HCT116 (cell line): ENCODE measurements around the gene CASK.
A peak's percentile ranks its signal among the peaks of the same experiment; 100 is the strongest.

Experiments
- ELF1 ChIP-seq: IDR thresholded peaks from 2 replicates; pipeline ENCODE4 v1.6.1; 2012; ENCODE audit warnings: low read depth, borderline replicate concordance
- EZH2 ChIP-seq: fragments of 200-600 bp; sonication (generic); IDR thresholded peaks from 2 replicates; pipeline ENCODE4 v1.6.1; 2017; ENCODE audit warnings: antibody characterized with exemption, mixed run types
- FOSL1 ChIP-seq: IDR thresholded peaks from 2 replicates; pipeline ENCODE4 v1.6.1; 2012; ENCODE audit warnings: low read depth
- JUND ChIP-seq: IDR thresholded peaks from 2 replicates; pipeline ENCODE4 v1.6.1; 2012
- POLR2A ChIP-seq: IDR thresholded peaks from 2 replicates; pipeline ENCODE4 v1.7.0; 2011; ENCODE audit warnings: borderline replicate concordance; ENCODE audit not compliant: insufficient read depth, insufficient read length; ENCODE audit errors: extremely low read depth
- POLR2AphosphoS5 ChIP-seq: IDR thresholded peaks from 2 replicates; pipeline ENCODE4 v1.6.1; 2011; ENCODE audit warnings: mild to moderate bottlenecking, low read depth, low read length, moderate library complexity
- RAD21 ChIP-seq: IDR thresholded peaks from 2 replicates; pipeline ENCODE4 v1.6.1; 2012; ENCODE audit warnings: low read depth, mild to moderate bottlenecking
- ZNF274 ChIP-seq: fragments of 200-500 bp; sonication (Bioruptor generic); IDR thresholded peaks from 2 replicates; pipeline ENCODE4 v1.6.1; 2014; ENCODE audit warnings: mild to moderate bottlenecking, low read depth, low read length, inconsistent platforms
- TF ChIP-seq, protein P1 (sequence below): IDR thresholded peaks from 2 replicates; pipeline ENCODE4 v1.6.1; 2012; ENCODE audit warnings: low read depth
- TF ChIP-seq, protein P2 (sequence below), 3 experiments: fragments of 200-600 bp in 1 of 3; sonication (generic) in 1 of 3; IDR thresholded peaks in 2 of 3; conservative IDR thresholded peaks in 1 of 3; 2 replicates each; pipeline ENCODE4 v1.5.1; 2012 to 2017; ENCODE audit warnings: low read depth in 2 of 3, low read length in 2 of 3, antibody characterized with exemption in 1 of 3, borderline replicate concordance in 1 of 3, control low read depth in 1 of 3, mild to moderate bottlenecking in 1 of 3, mixed read lengths in 1 of 3, mixed run types in 1 of 3, moderate library complexity in 1 of 3; ENCODE audit not compliant: insufficient read depth in 1 of 3
- TF ChIP-seq, protein P3 (sequence below): IDR thresholded peaks from 2 replicates; pipeline ENCODE4 v1.6.1; 2012
- TF ChIP-seq, protein P4 (sequence below): IDR thresholded peaks from 2 replicates; pipeline ENCODE4 v1.6.1; 2011; ENCODE audit warnings: mild to moderate bottlenecking, low read length, moderate library complexity; ENCODE audit not compliant: insufficient replicate concordance; ENCODE audit errors: extremely low read depth
- TF ChIP-seq, protein P5 (sequence below): IDR thresholded peaks from 2 replicates; pipeline ENCODE4 v1.6.1; 2012

DNA sequence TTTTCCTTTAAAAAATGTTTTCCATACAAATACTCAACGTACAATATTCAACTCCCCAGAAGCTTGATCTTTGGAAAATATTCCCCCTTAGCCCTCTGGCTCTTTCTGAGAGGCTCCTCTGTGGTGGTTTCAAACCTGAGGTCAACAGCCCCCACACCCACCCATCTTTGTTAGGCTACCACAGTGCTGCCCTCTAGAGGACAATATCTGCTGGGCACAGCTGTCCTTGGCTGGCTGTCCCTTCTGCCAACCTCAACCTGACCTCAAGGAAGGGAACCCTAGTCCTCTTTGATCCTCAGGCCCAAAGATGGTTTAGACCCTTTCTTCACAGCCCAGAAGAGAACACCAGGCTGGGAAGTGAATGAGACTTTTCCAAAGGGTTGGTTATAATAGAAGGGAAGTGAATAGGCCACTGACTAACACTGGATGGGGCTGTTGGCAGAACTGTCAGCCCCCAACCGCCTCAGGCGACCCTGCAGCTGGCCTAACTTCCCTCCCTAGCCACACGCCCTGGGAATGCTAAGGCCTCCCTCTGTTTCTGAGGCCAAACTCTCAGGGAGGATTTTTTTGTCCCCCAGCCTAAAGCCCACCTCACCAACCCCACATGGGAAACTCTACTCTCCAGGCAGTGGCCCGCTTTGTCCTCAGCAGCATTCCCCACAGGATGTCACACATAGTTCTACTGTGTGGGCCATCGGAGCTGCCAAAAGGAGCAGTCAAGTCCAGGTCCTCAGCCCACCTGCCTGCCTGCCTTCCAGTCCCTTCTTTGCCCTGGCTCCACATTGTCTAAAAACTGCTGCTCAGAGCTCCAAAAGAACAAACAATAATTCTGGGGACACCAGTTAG, 441.9 kb downstream of the CASK start:
- TF ChIP-seq, protein P1, sequence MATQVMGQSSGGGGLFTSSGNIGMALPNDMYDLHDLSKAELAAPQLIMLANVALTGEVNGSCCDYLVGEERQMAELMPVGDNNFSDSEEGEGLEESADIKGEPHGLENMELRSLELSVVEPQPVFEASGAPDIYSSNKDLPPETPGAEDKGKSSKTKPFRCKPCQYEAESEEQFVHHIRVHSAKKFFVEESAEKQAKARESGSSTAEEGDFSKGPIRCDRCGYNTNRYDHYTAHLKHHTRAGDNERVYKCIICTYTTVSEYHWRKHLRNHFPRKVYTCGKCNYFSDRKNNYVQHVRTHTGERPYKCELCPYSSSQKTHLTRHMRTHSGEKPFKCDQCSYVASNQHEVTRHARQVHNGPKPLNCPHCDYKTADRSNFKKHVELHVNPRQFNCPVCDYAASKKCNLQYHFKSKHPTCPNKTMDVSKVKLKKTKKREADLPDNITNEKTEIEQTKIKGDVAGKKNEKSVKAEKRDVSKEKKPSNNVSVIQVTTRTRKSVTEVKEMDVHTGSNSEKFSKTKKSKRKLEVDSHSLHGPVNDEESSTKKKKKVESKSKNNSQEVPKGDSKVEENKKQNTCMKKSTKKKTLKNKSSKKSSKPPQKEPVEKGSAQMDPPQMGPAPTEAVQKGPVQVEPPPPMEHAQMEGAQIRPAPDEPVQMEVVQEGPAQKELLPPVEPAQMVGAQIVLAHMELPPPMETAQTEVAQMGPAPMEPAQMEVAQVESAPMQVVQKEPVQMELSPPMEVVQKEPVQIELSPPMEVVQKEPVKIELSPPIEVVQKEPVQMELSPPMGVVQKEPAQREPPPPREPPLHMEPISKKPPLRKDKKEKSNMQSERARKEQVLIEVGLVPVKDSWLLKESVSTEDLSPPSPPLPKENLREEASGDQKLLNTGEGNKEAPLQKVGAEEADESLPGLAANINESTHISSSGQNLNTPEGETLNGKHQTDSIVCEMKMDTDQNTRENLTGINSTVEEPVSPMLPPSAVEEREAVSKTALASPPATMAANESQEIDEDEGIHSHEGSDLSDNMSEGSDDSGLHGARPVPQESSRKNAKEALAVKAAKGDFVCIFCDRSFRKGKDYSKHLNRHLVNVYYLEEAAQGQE = no peak
- TF ChIP-seq, protein P2, sequence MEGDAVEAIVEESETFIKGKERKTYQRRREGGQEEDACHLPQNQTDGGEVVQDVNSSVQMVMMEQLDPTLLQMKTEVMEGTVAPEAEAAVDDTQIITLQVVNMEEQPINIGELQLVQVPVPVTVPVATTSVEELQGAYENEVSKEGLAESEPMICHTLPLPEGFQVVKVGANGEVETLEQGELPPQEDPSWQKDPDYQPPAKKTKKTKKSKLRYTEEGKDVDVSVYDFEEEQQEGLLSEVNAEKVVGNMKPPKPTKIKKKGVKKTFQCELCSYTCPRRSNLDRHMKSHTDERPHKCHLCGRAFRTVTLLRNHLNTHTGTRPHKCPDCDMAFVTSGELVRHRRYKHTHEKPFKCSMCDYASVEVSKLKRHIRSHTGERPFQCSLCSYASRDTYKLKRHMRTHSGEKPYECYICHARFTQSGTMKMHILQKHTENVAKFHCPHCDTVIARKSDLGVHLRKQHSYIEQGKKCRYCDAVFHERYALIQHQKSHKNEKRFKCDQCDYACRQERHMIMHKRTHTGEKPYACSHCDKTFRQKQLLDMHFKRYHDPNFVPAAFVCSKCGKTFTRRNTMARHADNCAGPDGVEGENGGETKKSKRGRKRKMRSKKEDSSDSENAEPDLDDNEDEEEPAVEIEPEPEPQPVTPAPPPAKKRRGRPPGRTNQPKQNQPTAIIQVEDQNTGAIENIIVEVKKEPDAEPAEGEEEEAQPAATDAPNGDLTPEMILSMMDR (IDR thresholded peaks at IDR 0.05 in 2 of 3, conservative IDR thresholded peaks at IDR 0.05 in 1 of 3; ENCODE audit: borderline replicate concordance in 1 of 3, insufficient read depth in 1 of 3, low read depth in 2 of 3, low read length in 2 of 3) = peak; percentile 34 to 72 (median 69); a peak in 5 of 6 replicates
- TF ChIP-seq POLR2A (no peak), ZNF274 (no peak), EZH2 (no peak), POLR2AphosphoS5 (no peak), JUND (no peak), RAD21 (peak; percentile 63), FOSL1 (no peak), ELF1 (no peak)
- TF ChIP-seq, protein P3, sequence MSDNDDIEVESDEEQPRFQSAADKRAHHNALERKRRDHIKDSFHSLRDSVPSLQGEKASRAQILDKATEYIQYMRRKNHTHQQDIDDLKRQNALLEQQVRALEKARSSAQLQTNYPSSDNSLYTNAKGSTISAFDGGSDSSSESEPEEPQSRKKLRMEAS = no peak
- TF ChIP-seq, protein P4, sequence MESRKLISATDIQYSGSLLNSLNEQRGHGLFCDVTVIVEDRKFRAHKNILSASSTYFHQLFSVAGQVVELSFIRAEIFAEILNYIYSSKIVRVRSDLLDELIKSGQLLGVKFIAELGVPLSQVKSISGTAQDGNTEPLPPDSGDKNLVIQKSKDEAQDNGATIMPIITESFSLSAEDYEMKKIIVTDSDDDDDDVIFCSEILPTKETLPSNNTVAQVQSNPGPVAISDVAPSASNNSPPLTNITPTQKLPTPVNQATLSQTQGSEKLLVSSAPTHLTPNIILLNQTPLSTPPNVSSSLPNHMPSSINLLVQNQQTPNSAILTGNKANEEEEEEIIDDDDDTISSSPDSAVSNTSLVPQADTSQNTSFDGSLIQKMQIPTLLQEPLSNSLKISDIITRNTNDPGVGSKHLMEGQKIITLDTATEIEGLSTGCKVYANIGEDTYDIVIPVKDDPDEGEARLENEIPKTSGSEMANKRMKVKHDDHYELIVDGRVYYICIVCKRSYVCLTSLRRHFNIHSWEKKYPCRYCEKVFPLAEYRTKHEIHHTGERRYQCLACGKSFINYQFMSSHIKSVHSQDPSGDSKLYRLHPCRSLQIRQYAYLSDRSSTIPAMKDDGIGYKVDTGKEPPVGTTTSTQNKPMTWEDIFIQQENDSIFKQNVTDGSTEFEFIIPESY = no peak
- TF ChIP-seq, protein P5, sequence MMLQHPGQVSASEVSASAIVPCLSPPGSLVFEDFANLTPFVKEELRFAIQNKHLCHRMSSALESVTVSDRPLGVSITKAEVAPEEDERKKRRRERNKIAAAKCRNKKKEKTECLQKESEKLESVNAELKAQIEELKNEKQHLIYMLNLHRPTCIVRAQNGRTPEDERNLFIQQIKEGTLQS = no peak
